ENCODE data around the gene AQR.

DNA sequence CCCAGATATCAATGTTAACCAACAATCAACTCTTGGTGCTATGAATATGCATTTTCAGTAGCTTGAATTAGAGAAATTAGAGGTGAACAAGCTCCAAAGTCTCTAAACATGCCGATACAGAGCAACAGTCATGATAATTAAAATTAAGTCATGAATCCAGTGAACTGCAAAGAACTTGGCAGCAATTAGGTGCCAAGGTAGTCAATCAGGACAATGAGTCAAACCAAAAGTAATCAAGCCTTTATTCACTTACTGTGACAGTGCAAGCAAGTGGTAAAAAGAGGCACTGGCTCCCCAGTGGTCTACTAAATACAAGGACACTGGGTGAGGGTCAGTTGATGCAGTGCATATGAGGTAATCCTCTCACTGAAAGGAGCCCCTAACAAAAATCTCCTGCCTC, 16.8 kb upstream of the AQR start:
- TF ChIP-seq POLR2A (IDR thresholded peaks at IDR 0.05) (no peak), CTCF (IDR thresholded peaks at IDR 0.05) (no peak)
